NOMO-1 treated with DMSO at 0.1 percent for 48 hours (cell line): ENCODE measurements around the gene RAB29.
"Not testable (repeated sequence)": the region's sequence is repeated elsewhere in the genome, so short reads cannot be mapped to it uniquely, and the experiment has no call there.

Experiments
- DNase-seq: peaks from one replicate; lab custom pipeline; 2025; ENCODE audit not compliant: unreplicated experiment; lab: John Stamatoyannopoulos, UW

The RAB29 gene

DNA sequence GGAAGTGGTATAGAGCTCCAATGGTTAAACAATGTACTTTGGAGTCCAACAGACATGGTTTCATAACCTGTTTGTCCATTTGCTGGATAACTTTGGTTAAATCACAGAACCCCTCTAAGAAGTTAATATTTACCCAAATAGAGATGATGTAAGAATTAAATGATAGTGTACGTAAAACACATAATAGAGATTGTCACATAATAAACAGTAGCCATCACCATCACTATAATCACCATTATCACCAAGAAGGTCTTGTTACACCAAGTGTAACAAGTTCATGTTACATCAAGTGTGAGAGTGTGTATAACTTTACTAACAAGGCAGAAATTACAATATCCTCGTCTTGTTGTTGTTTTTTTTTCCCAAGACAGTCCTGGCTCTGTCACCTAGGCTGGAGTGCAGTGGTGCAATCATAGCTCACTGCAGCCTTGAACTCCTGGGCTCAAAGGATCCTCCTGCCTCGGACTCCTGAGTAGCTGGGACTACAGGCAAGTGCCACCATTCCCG, 48.6 kb downstream of the RAB29 start:
- DNase-seq: no peak

DNA sequence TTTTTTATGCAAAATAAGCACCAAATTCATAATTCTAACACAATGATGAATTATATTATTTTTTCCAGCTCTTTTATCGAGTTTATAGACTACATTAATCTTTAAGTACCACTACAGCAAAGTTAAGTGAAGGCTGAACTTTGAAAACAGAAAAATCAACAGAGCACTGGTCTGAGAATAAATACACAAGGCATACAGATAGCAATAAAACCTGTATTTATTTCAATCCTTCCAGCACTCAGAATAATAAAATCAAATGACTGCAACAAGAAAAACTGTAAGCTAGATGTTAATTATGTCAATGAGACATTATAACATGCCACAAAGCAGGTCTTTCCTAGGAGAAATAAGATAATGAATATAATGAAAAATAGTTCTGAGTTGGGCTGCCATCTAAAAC, 49.8 kb downstream of the RAB29 start:
- no peak for DNase-seq

DNA sequence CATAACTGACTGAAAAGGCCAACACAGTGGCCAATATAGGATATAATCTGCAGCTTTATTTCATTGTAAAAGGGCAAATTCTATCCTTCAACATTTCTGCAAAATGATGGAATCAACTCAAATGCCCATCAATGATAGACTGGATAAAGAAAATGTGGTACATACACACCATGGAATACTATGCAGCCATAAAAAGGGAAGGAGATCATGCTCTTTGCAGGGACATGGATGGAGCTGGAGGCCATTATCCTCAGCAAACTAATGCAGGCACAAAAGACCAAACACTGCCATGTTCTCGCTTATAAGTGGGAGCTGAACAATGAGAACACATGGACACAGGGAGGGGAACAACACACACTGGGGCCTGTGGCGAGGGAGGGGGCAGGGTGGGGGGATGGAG, 54.5 kb downstream of the RAB29 start:
- not testable (repeated sequence) for DNase-seq

DNA sequence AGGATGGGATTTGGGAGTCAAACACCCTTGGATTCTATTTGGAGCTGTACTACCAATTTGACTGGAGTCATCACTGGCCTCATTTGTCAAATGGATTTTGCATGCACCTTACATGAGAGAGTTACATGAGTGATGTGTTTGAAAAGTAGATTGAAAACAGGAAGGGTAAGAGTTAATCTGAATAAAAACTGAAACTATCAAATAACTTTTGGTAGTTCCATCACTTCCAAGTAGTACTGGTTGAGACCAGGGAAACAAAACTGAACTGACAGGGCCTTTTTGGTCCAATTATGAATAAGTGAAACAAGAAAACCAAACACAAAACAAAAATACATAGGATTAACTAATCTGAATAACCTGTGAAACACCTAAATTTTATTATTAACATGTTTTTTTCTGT, 55.5 kb downstream of the RAB29 start:
- DNase-seq: no peak

DNA sequence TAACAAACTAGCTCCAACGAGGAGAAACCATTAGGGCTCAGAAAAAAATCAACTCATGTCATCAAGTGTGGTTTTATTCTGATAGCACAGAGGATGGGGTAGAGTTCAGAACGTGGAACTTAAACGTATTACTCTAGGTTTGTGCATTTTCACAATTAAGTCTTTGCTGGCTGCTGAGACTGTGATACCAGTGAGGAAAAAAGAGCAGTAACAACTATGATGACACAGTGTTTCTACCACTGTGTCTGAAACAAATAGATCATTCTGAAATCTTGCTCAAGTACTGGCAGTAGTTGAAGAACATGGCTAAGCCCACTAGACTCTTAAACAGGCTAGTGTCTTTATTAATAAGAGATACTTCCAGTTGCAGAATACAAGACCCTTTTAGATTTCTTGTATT, 56.3 kb downstream of the RAB29 start:
- no peak for DNase-seq
